HG02852 (cell line): ENCODE measurements around the gene SMLR1.
"Not testable (repeated sequence)": the region's sequence is repeated elsewhere in the genome, so short reads cannot be mapped to it uniquely, and the experiment has no call there.

Experiments used
- ATAC-seq: cut with Tn5 transposase; IDR thresholded peaks from one replicate; pipeline ENCODE4 v1.9.1; 2021; ENCODE audit warnings: mild to moderate bottlenecking, moderate library complexity; ENCODE audit not compliant: unreplicated experiment

The SMLR1 gene

DNA sequence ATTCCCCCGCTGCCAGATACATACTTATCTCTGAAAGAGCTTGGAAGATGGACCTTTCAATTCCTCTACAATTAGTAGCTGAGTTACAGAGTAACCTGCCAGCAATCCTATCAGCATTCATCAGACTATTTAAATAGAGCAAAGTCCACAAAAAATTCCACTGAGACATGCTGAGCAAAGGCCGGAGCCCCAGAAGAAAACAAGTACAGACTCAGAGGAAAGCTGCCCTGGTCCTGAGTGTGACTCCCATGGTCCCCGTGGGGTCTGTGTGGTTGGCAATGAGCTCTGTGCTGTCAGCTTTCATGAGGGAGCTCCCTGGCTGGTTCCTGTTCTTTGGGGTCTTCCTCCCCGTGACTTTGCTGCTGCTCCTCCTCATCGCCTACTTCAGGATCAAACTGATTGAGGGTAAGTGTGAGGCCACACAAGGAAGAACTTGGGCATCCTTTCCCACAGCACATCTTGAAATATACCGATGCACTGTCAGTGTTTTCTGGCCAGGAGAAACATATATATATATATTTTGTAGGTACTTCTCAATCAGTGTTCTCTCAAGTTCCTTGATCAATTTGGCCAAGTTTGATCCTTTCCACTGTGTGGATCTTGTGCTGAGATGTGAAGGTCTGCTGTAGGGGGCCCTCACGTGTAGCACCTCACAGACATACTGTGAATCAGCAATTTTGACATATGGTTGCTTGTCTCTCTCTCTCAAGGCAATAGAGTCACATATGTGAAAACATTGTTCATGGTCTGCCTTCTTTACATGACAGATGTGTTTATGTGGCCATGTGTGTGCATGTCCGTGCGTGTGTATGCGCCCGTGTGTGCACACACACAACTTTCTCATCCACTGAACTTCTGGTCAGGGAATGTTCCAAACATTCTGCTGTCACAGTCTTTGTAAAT is at the start of gene SMLR1:
TSS of gene SMLR1 (plus strand) at position 160 of the 903 bp plus-strand sequence. CDS start at position 168, 8 bp downstream.
- ATAC-seq = no peak

DNA sequence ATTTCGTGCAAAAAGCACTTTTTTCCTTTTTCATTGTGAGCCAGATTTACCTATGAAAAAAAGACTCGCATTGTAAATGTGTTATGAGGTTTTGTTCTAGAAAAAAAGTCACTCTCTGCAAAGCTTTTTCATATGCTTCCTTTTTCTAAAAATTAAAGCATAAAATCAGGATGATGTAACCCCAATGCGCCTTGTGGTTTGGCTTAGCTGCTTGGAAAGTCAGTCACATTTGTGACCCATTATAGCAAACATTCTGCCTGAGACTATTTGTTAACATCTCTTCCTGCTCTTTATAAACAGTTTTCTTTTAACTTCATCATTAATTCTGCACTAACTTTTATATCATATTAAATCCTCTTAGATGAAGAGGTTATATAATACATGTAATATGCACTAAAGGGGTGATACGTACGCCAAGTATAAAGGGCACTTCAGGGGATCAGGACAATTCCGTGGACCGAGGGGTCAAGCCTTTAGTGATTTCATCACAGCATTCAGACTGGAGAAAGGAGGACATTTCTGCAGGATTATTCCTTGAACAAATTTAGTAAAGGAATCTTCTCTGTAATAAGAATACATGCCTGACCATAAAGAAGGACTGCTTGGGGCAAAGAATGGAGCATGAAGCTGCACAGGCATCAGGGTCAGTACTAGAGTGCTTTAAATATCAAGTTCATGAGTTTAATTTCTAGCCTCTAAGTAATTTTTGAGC is 48.1 kb upstream of the SMLR1 start:
- ATAC-seq = no peak

GRCh38 chr6:130779658-130780033 is 47.6 kb upstream of the SMLR1 start:
- ATAC-seq = no peak

GRCh38 chr6:130780122-130780521 is 47.1 kb upstream of the SMLR1 start:
- no peak for ATAC-seq

DNA sequence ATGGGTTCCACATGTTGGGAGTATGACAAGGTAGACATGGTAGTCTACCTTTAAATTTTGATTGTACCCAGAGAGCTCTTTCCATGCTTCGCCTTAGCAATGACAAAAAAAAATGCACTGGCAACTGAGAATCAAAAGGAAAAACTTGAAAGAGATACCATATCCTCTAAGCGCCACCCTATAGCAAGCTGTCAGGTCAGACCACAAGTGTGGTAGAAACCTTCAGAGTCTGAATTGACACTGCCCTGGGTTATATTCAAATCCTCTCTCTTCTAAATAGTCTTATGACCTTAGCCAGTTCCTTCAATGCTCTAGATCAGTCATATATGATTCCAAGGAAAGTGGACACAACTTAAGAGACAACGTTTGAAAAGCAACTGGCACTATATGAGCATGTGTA is 45.6 kb upstream of the SMLR1 start:
- no peak for ATAC-seq

DNA sequence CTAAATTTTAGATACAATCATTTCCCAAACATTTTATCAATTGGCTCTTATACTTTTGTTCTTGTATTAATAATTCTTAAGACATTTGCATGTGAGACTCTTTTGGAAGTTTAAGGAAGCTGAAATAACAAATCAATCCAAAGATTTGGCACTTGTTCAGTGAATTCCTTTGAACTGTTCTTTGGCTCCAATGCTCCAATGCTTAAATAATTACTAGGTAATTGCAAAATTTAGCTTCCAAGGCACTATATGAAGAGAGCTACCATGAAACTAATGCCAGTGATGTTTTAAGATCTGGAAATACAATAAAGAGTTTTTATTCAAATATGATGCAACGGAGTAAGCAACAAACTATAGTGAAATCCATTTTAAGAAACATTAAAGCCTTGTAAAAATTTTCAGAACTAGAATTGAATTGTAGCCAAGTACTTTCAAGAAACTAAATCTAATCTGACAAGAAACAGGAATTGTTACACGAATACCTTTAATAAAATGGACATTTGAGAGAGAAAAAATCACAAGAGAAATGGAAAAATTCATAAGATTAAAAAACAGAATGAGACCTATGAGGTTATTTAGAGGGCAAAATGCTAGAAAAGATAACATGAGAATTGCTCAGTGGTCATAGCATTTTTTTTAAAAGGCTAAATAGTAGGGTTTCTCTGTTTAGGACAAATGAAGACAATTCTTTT is 43.6 kb upstream of the SMLR1 start:
- no peak for ATAC-seq

- no peak for ATAC-seq
These were observed 39.3 kb upstream of the SMLR1 start for GRCh38 chr6:130787726-130788500.

GRCh38 chr6:130788954-130789353 is 38.3 kb upstream of the SMLR1 start:
- ATAC-seq = no peak

GRCh38 chr6:130794010-130794697 is 33.1 kb upstream of the SMLR1 start:
- ATAC-seq = no peak

DNA sequence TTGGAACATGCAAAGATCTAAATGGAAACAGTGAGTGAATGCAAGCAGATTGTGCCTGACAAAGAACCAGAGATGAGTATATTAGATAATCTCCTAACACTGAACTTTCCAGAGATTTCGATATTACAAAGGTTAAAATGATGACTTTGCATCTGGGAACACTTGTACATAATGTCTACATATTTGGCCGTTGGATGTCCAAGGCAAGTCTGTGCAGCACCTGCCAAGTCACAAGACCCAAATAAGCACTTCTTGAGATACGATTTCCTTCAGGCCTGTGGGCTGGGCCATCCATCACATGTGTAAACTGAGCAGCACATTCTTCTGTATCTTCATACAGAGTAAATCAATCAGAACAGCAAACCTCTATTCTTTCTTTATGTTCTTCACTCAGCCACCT is 32.5 kb upstream of the SMLR1 start:
- no peak for ATAC-seq

- ATAC-seq = no peak
These were observed 30.8 kb upstream of the SMLR1 start for GRCh38 chr6:130796313-130796905.

DNA sequence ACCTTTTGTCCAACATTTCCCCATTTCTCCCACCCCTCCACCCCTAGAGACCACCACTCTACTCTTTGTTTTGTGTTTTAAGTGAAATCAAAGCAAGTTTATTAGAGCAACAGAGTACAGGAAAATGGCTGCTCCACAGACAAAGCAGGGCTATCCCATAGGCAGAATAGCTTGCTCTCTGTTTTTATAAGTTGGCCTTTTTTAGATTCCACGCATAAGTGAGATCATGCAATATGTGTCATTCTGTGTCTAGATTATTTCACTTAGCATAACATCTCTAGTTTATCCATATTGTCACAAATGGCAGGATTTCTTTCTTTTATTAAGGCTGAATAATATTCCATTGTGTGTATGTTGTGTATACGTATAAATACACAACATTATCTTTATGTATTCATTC is 30.1 kb upstream of the SMLR1 start:
- ATAC-seq = no peak

GRCh38 chr6:130801368-130801767 is 25.8 kb upstream of the SMLR1 start:
- not testable (repeated sequence) for ATAC-seq

DNA sequence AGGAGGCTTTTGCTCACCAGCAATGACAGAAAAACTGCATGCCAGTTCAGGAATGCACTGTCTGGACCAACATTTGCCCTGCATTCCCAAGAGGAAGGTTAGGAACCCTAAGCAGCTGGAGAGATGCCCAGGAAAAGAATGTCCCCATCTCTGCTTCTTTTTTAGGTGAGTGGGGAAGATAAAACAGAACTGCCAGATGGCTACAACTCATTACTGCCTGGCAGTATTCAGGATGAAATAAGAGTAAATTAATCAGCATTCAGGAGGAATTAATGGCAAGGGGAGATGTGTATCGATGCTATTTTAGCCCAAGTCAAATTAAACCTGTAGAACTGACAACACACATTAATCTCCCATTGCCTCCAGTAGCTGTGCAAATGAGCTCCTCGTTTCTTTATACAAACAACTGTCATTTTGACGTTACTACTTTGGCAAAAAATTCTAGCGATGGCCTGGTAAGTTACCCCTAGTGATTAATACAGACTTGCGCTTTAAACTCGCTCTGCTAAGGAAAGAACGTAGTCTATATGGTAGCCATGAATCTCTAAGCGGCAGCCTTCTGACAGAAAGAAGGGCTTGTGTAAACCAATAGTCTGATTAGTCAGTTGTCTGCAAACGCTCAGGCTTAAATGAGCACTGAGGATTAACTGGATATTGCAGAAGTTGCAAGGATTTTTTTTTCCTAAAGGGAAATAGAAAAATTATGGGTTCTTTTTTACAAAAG is 16.7 kb upstream of the SMLR1 start:
- no peak for ATAC-seq

GRCh38 chr6:130811932-130812331 is 15.3 kb upstream of the SMLR1 start:
- no peak for ATAC-seq

- no peak for ATAC-seq
These were observed 12.7 kb upstream of the SMLR1 start for GRCh38 chr6:130814506-130814905.

GRCh38 chr6:130815200-130816071 is 11.8 kb upstream of the SMLR1 start:
- ATAC-seq = no peak

- ATAC-seq = no peak
These were observed 4.5 kb upstream of the SMLR1 start for GRCh38 chr6:130822736-130823135.
